ENCODE data around the gene ENHO.

The ENHO gene

DNA sequence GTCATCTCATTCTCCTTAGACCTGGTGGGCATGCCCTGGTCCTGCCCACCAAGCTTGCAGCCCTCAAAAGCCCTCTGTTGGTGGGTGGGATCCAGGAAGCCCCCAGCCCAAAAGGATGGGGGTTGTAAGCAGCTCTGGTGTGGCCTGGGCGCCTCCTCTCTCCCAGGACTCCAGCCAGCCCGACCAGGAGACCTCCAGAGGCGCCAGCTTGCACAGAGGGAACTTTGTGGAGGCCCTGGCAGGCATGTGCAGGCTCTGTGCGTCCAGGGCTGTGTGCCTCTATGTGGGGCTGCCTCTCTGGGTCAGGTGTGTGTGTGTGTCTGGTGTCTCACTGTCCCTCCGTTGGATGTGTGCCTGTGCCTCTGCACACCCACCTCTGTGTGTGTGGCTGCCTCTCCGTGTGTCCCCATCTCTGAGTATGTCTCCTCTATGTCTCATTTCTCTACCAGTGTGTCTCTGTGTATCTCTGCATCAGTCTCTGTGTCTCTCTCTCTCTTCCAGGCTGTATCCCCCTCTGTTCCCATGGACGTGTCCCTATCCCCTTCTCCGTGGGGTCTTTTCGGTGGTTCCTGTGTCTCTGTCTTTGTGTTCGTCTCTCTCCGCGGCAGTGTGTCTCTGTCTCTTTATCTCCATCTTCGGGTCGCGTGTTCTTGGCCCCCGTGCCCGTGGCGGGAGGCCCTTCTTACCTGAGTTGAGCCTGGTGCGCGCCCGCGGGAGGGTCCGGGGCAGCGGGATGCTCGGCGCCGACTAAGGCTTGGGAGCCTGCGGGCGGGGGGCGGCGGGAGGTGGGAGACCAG lies 501 bp downstream of the ENHO start:
- no peak for DNase-seq

- no peak for DNase-seq
These were observed 1.3 kb downstream of the ENHO start for GRCh38 chr9:34521406-34522045.

DNA sequence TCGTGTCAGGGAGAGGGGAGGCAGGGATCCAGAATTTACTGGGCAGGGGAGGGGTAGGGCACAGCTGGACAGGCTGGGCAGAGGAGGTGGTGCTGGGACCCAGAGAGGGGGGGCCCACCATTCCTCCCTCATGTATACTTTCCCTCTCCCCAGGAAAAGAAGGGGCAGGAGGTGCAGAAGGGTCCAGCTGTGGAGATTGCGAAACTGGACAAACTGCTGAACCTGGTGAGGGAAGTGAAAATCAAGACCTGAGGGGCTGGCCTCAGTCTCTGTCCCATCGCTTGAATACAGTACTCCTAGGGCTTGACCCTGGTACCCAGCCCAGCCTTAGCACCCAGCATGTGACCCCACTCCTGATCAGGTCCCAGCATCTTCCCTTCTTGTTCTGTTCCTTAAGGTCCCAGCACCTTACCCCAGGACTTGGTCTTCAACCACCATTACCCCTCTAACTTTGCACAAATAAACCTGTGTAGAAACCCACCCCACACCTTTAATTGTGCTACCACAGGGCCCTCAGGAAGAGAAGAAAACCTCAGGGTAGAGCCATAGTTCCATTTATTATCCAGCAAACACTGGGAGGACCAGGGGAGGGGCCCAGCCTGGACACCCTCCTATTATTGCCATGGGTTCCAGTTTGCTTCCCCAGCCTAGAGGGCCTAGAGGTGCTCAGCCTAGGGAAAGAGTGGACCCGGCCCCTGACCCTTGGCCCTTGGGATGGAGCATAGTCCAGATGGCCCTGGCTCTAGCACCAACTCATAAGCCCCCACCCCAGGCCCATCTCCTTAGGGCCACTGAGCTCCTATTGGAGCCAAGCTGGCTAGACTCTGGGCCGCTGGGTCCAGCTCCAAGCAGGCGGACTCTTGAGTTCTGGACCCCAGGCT lies 2.0 kb downstream of the ENHO start:
- no peak for DNase-seq

- no peak for DNase-seq
These were observed 2.7 kb downstream of the ENHO start for GRCh38 chr9:34520096-34520495.

DNA sequence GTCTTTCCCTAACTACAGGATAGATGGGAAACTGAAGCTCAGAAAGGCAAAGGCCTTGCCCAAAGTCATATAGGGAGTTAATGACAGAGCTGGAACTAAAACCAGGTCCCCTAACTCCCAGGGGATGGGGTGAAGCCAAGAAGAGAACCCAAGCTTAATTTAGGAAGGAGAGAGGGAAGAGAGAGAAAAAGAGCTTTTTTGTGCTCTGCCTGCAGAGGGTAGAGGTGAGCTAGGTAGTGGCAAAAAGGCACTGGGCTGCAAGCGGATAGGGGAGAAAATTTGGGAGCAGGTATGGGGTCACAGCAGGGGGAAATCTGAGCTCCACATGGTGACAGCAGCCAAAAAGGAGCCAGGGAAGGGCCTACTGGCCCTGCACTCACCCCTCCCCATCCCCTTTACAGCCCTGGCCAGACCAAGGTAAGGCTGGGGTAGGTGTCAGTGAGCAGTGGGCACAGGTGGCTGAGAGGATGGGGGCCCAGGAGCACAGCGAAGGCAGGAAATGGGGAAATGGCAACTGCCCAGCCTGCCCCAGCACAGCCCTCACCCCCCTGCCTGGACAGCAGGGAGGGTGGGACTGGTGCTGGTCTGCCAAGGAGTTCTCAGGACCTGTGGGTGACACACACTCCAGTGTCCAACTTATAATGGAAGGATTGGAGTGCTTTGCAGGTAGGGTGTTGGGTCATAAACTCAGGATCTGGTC lies 3.3 kb downstream of the ENHO start:
- no peak for DNase-seq

- no peak for DNase-seq
These were observed 3.9 kb downstream of the ENHO start for GRCh38 chr9:34518896-34519295.

- no peak for DNase-seq
These were observed 4.6 kb downstream of the ENHO start for GRCh38 chr9:34518110-34518616.

DNA sequence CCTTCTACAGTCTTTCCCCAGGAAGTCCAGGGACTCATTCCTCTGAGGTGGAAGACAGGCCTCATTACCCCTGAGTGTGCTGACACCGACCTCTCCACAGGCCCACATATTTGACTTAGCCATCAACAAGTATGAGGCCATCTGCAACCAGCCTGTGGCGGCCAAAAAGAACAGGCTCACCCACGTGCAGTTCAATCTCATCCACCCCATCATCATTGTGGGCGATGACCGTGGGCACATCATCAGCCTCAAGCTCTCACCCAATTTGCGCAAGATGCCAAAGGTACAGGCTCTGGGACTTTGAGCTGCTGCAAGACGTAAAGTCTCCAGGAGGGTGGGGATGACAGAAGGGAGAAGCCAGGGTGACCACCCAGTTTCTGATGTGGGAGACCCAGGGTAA lies 5.6 kb downstream of the ENHO start:
- DNase-seq: no peak

DNA sequence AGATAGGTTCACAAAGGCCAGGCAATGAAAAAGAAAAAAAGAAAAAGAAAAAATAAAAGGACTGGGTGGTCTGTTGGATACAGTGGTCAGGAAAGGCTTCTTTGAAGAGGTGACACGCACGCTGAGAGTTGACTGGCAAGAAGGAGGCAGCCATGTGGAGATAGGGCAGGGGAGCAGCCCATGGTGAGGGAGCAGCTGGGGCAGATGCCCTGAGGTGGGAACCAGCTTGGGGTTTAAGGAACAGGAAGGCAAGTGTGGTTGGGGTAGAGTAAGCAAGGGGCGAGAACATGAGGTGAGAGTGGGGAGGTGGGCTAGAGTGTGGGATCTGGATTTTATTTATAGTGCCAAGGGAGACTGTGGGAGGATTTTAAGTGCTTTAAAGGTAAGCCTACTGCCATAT lies 6.8 kb downstream of the ENHO start:
- DNase-seq: no peak

DNA sequence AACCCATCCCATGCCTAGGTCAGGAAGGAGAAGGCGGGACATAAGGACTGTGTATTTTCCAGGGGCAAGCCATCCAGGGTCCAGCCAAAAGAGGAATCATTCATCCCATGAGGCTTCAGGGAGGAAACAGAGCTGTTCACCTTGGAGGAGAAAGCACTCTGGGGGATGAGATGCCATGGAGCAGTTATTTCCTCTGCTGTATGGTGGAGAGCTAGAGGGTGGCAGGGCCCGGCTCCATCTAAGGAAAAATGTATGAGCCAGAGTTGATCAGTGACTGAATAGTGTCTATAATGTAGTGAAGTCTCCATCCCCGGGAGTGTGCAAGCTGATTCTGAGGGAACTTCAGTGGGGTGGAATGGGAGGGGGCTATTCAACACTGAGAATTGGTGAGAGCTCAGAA lies 8.0 kb downstream of the ENHO start:
- no peak for DNase-seq

- no peak for DNase-seq
These were observed 8.4 kb downstream of the ENHO start for GRCh38 chr9:34514401-34514800.

DNA sequence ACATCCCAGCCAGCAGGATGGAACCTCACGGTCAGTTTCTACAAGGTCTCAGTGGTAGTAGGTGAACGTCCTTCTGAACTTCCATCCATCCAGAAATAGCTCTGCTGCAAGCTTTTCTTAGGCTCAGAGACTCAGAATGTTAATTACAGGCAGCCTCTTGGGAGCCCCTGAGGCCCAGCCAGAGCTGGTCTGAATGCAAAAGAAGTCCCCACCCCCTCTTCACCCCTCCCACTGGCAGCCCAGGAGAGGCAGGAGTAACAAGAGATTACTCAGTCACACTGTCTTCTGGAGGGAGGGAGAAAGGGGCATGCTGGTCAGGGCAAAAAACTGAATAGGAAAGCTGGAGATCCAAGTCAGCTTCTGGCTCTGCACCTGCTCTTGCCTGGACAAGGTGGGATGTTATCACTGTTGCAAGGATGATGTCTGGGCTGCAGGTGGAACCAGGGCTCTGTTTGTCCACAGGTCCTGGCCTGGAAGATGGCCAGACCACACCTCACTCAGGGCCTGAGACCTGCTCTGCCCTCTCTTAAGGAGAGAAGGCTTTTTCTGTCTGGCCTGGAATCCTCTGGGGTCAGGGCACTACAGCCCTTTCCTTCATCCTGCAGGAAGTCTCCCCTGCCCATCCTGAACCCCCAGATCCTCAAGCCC lies 9.1 kb downstream of the ENHO start:
- DNase-seq: no peak

DNA sequence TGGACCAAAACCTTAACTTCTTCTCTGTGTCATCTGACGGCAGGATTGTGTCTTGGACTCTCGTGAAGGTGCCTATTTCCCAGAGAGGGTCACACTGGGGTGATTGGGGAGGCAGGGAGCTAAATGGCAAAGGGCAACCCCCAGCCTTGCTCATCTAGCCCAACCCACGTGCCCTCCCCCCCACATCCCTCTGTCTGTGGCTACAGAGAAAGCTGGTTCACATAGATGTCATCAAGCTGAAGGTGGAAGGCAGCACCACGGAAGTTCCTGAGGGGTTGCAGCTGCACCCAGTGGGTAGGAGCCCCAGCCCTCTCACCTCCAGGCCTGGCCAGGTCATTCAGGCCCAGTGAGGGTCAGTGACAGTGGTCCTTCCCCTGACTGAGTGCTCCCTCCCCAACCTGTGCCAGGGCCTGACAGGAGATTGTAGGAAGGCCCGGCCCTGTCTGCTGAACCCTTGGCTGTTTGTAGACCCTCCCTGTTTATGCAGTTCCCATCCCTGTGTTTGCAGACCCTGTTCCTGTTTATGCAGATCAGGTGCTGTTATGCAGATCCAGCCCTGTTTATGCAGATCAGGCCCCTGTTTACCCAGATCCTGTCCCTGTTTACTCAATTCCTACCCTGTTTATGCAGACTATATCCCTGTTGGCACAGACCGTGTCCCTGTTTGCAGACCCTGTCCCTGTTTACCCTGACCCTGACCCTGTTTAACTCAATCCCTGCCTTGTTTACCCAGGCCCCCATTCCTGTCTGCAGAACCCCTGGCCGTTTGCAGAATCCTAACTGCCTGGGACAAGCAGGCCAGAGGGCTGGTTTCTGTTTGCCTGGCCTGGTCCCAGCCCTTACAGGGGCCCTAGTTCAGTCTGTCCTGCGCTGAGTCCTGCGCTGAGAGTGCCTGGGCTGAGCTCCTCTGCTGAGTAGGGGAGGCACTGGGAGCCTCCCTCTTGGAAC lies 10.4 kb downstream of the ENHO start:
- DNase-seq: no peak

DNA sequence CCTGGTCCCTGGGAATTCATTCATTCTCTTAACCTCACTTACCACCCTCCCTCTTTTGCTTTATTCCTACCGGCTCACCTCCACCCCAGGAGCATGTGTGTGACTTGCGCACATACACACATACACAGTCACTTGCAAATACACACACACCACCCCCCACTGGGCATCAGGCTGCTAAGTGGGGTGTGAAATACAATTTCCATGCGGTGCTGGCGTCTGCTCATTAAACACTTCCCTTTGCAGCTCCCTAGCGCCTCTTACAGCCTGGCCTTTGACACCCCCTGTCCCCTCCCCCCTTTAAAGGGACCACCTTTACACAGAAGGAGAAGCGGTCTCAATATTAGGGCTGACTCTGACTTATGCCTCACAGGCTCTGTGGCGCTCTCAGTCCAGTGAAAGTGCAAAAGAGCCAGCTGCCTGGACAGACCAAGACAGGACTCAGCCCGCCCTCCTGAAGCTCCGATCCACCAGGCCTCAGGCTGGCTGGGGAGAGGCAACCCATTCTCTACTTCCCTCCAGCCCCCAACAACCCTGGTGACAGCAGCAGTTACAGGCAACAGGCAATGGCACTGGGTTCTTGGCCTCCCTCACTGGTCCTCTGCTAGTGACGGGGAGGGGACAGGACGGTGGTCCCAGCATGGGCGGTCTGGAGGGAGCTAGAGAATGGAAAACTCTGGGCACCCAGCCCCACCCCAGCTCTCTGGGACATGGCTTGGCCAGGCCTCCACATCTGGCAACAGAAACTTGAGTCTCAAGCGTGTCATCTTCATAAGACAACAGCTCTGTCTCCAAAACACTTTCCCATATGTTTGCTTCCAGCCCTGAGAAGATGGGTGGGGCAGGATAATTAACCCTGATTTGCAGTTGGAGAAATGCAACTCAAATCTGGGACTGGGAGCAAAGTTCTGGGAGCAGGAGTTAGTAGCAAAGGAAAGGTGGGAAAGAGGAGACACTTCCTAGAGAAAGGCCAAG lies 12.0 kb downstream of the ENHO start:
- DNase-seq: no peak

DNA sequence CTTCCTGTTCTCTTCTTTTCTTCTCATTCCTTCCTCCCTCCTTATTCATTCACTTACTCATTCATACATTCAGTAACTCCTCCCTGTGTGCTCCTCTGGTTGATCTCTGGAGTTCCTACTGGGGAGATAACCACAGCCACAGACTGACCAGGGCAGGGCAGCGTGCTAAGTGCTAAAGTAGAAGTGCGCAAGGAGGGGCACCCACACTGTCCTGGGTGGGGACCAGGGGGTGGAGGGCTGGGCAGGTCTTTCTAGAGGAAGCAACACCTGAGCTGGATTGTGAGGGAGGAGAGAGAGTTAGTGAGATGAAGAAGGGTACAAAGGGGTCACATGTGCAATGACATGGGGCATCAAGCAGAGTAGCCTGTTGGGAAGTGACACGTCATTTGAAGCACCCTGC lies 13.8 kb downstream of the ENHO start:
- no peak for DNase-seq

GRCh38 chr9:34508463-34508862 lies 14.3 kb downstream of the ENHO start:
- no peak for DNase-seq

DNA sequence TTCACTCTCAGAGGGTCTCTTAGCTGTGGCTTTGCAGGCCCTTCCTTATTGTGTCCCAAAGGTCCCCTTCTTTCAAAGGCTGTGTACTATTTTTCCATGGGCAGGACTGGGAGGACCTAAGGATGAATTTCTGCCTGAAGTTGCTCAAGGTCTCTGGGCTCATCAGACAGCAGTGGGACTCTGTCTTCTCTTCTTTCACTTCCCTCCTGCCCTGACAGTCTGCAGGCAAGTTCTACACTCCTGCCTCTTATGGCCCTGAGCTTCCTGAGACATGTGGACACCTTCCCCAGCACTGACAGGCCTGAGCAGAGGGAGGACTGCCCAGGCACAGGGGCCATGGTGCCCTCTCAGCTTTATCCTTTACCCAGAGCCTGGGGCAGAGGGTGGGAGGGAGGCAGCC lies 14.8 kb downstream of the ENHO start:
- DNase-seq: no peak

GRCh38 chr9:34507556-34507955 lies 15.2 kb downstream of the ENHO start:
- DNase-seq: no peak

GRCh38 chr9:34506623-34507022 lies 16.2 kb downstream of the ENHO start:
- DNase-seq: no peak

Measured in AML-193 (cell line).